ENCODE results near the gene NMUR1.
"Not testable (repeated sequence)": the region's sequence is repeated elsewhere in the genome, so short reads cannot be mapped to it uniquely, and the experiment has no call there.

The NMUR1 gene

GRCh38 chr2:231530099-231531011, at the start of gene NMUR1:
TSS of gene NMUR1 (minus strand) at chr2:231530445. CDS start at chr2:231530361, 84 bp downstream.
- DNase-seq: no peak

GRCh38 chr2:231579560-231579959, 49.3 kb upstream of the NMUR1 start:
- DNase-seq: no peak

GRCh38 chr2:231578655-231579054, 48.4 kb upstream of the NMUR1 start:
- not testable (repeated sequence) for DNase-seq

GRCh38 chr2:231576465-231576864, 46.2 kb upstream of the NMUR1 start:
- DNase-seq: no peak

- no peak for DNase-seq
Observed at GRCh38 chr2:231575612-231576256, 45.5 kb upstream of the NMUR1 start.

- no peak for DNase-seq
Observed at GRCh38 chr2:231573698-231574421, 43.6 kb upstream of the NMUR1 start.

- no peak for DNase-seq
Observed at GRCh38 chr2:231573096-231573495, 42.9 kb upstream of the NMUR1 start.

- no peak for DNase-seq
Observed at GRCh38 chr2:231571661-231572191, 41.5 kb upstream of the NMUR1 start.

- not testable (repeated sequence) for DNase-seq
Observed at GRCh38 chr2:231570915-231571314, 40.7 kb upstream of the NMUR1 start.

GRCh38 chr2:231568785-231569435, 38.7 kb upstream of the NMUR1 start:
- DNase-seq: no peak

GRCh38 chr2:231568098-231568784, 38.0 kb upstream of the NMUR1 start:
- DNase-seq: no peak

- DNase-seq: no peak
Observed at GRCh38 chr2:231567159-231567558, 36.9 kb upstream of the NMUR1 start.

- no peak for DNase-seq
Observed at GRCh38 chr2:231565887-231566594, 35.8 kb upstream of the NMUR1 start.

GRCh38 chr2:231563378-231563961, 33.2 kb upstream of the NMUR1 start:
- DNase-seq: no peak

- DNase-seq: no peak
Observed at GRCh38 chr2:231557571-231558217, 27.4 kb upstream of the NMUR1 start.

GRCh38 chr2:231556981-231557380, 26.7 kb upstream of the NMUR1 start:
- DNase-seq: no peak

- not testable (repeated sequence) for DNase-seq
Observed at GRCh38 chr2:231556496-231556895, 26.3 kb upstream of the NMUR1 start.

GRCh38 chr2:231554748-231555545, 24.7 kb upstream of the NMUR1 start:
- DNase-seq: no peak

GRCh38 chr2:231554327-231554726, 24.1 kb upstream of the NMUR1 start:
- DNase-seq: no peak

GRCh38 chr2:231552752-231553151, 22.5 kb upstream of the NMUR1 start:
- DNase-seq: no peak
